K562 (cell line): ENCODE data around the gene IQUB. TPM values are rescaled to one million over a fixed set of nuclear protein-coding genes. Genes with fewer than 3 reads are reported as not detected.

Source experiments
- CHAMP1 ChIP-seq: fragments of 450-650 bp; IDR thresholded peaks from 2 replicates; pipeline ENCODE4 v1.6.1; 2016; ENCODE audit warnings: mild to moderate bottlenecking
- E2F5 ChIP-seq: sonication (generic); formaldehyde crosslinking; IDR thresholded peaks from 2 replicates; pipeline ENCODE4 v1.8.0; 2022; ENCODE audit warnings: mild to moderate bottlenecking, missing genetic modification reagents
- ETV1 ChIP-seq: fragments of 450-650 bp; conservative IDR thresholded peaks from 2 replicates; pipeline ENCODE4 v1.6.1; 2016; ENCODE audit warnings: missing genetic modification characterization, control low read depth, low read depth, missing compliant biosample characterization
- HMGN3 ChIP-seq: IDR thresholded peaks from 2 replicates; pipeline ENCODE4 v1.6.1; 2011; ENCODE audit warnings: borderline replicate concordance, low read depth, mild to moderate bottlenecking, mixed read lengths, low read length; ENCODE audit not compliant: insufficient read length; ENCODE audit errors: extremely low read depth
- KDM1A ChIP-seq, 2 experiments: fragments of 450-650 bp; IDR thresholded peaks; 2 replicates each; pipeline ENCODE4 v1.6.1; 2016; ENCODE audit warnings: mild to moderate bottlenecking in 2 of 2
- MCM7 ChIP-seq, 2 experiments: fragments of 450-650 bp; IDR thresholded peaks; 2 replicates each; pipeline ENCODE4 v1.6.1; 2016 to 2018
- MTA3 ChIP-seq: fragments of 450-650 bp; formaldehyde crosslinking; IDR thresholded peaks from 2 replicates; pipeline ENCODE4 v1.6.1; 2017; ENCODE audit warnings: mild to moderate bottlenecking, borderline replicate concordance
- RERE ChIP-seq: sonication (generic); formaldehyde crosslinking; IDR thresholded peaks from 2 replicates; pipeline ENCODE4 v1.8.0; 2023; ENCODE audit warnings: missing genetic modification reagents, mild to moderate bottlenecking, borderline replicate concordance
- SPI1 ChIP-seq: IDR thresholded peaks from 2 replicates; pipeline ENCODE4 v1.6.1; 2011; ENCODE audit warnings: low read depth, low read length, control low read depth, borderline replicate concordance
- ZNF764 ChIP-seq: fragments of 250-450 bp; sonication (Bioruptor Pico); IDR thresholded peaks from 2 replicates; pipeline ENCODE4 v1.4.0; 2020; ENCODE audit warnings: low read depth, mild to moderate bottlenecking, moderate library complexity
- polyA plus RNA-seq, 8 experiments: library from polyadenylated mRNA; depleted of rRNA in 4 of 8; stranded (reverse) in 5 of 8; unstranded in 3 of 8; fragments of >200 nt; fragmentation: Nextera tagmentation in 2 of 8; fragmentation: Illumina TruSeq in 1 of 8; extraction: Ambion mirVana in 2 of 8; extraction: Trizol in 1 of 8; gene quantifications; 2 replicates each; pipeline versions ENCODE4 v1.2.1 to v1.2.3, GENCODE V29; 2011 to 2014; ENCODE audit warnings: inconsistent platforms in 1 of 8, missing spikeins in 1 of 8
- total RNA-seq, 7 experiments: library from RNA; depleted of rRNA in 6 of 7; stranded (reverse); fragments of >200 nt in 6 of 7; fragmentation: Illumina TruSeq in 2 of 7; extraction: Trizol in 2 of 7; gene quantifications; 2 replicates each; pipeline versions ENCODE4 v1.2.1 to v1.2.3, GENCODE V29; 2011 to 2021; ENCODE audit warnings: low replicate concordance in 1 of 7
- TF ChIP-seq, protein P1 (sequence below), 2 experiments: IDR thresholded peaks in 1 of 2; conservative IDR thresholded peaks in 1 of 2; 2 replicates each; pipeline ENCODE4 v1.6.1; 2016; ENCODE audit warnings: low read depth in 2 of 2, mild to moderate bottlenecking in 1 of 2, missing compliant biosample characterization in 1 of 2, missing genetic modification characterization in 1 of 2, moderate library complexity in 1 of 2

IQUB gene
- total and polyA plus RNA-seq, 9 of the 15 experiments (the other 6 are each of a cell fraction or from before 2014, with no cell fraction given), result 0.62 to 2.6 (median 1.4) TPM

GRCh38 chr7:123534383-123535260 is at the start of gene IQUB (continued):
- TF ChIP-seq, protein P1, sequence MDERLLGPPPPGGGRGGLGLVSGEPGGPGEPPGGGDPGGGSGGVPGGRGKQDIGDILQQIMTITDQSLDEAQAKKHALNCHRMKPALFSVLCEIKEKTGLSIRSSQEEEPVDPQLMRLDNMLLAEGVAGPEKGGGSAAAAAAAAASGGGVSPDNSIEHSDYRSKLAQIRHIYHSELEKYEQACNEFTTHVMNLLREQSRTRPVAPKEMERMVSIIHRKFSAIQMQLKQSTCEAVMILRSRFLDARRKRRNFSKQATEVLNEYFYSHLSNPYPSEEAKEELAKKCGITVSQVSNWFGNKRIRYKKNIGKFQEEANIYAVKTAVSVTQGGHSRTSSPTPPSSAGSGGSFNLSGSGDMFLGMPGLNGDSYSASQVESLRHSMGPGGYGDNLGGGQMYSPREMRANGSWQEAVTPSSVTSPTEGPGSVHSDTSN (CRISPR knock-in tag; IDR thresholded peaks at IDR 0.05; ENCODE audit: low read depth), result no peak
- TF ChIP-seq, protein P1 (tag; conservative IDR thresholded peaks at IDR 0.05; ENCODE audit: low read depth), result no peak
- TF ChIP-seq CHAMP1 (no peak), RERE (CRISPR knock-in tag) (no peak), KDM1A (IDR thresholded peaks at IDR 0.05) (no peak), MCM7 (IDR thresholded peaks at IDR 0.05) (no peak), SPI1 (no peak), ETV1 (tag) (no peak), E2F5 (CRISPR knock-in tag) (no peak), HMGN3 (no peak), ZNF764 (no peak), MTA3 (peak; percentile 40; the same call in 1 of the 2 replicates)
